Inferior parietal cortex (tissue), 1 donor: ENCODE measurements around the gene GIPC2.
"Not testable (repeated sequence)": the region's sequence is repeated elsewhere in the genome, so short reads cannot be mapped to it uniquely, and the experiment has no call there.

Source experiments
- DNase-seq: peaks from one replicate; pipeline ENCODE4 v3.0.0-alpha.2; 2016; ENCODE audit errors: extremely low spot score

GIPC2 gene

DNA sequence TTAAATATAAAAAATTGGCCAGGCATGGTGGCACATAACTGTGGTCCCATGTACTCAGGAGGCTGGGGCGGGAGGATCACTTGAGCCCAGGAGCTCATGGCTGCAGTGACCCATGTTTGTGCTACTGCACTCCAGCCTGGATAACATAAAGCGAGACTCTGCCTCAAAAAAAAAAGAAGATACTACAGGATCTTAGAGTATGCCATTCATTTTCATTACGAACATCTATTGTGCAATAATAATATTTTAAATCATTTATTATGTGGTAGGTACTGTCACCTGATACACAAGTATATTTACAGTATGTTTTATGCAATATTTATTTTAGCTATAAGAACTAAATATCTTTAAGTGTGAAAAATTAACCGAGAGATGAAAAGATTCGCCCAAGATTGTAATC is 9.3 kb upstream of the GIPC2 start:
- no peak for DNase-seq

- DNase-seq, result no peak
These were observed 7.7 kb upstream of the GIPC2 start for GRCh38 chr1:78038071-78038470.

DNA sequence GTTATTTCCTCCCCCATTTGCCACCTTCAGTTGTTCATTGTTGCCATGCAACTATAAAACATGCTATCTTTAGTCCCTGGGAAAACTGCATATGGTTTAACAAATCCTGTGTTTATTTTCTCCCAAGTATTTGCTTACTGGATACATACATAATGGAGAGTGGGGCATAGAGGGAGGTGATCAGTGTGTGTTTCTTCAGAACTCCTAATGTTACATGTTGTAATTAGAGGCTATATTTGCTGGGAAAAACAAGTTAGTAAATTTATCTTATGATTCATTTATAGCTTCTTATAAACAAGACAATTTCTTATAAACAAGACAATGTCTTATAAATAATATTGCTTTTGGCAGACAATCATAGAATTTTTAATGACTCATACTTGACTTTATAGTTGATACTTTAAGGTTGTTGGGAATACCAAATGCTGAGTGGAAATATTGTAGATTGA is 7.3 kb upstream of the GIPC2 start:
- DNase-seq, result no peak

DNA sequence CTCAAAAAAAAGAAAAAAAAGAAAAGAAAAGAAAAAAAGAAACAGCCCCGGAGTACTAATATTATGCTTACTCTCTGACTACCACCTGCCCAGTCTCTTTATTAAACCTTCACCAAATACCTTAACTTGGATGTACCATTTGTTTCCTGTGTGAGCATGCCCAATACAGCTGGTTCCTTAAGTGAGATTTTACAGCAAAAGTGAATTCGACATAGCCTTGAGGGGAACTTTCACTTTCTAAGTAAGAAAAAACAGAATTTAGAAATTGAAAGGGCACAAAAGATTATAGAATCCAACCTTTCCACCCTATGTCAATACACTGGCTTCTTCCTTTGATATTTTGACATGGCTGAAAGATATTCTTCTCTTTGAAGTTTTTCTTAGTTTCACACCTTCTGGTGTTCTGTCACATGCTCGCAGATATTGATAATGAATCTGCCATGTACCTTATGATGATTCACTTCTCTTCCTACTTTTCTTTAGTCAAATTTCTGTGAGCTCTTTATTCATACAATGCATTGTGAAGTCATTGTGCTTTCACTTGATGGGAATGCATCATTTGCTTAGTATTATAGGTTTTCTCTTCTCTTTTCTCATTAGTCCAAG is 5.2 kb upstream of the GIPC2 start:
- no peak for DNase-seq

GRCh38 chr1:78043436-78043835 is 2.3 kb upstream of the GIPC2 start:
- DNase-seq, result no peak

- DNase-seq, result no peak
These were observed 787 bp upstream of the GIPC2 start for GRCh38 chr1:78044796-78045562.

DNA sequence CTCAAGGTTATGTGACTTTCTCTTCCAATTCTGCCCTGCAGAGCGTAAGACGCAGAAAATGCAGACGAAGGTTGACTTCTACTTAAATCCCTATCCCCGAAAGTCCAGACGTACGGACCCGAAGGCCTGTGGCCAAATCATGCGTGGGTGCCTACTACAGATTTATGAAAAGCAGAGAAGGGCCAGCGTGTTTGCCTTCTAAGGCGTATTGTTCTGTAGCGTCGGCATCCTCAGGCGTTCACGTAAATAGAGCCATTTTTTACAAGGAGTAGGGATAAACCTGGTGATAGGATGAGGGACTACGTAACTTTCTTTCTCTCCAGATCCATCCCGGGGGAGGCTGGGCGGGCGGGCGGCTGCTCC is 222 bp upstream of the GIPC2 start:
- DNase-seq, result no peak

GRCh38 chr1:78047106-78047505 is 1.3 kb downstream of the GIPC2 start:
- DNase-seq, result no peak

GRCh38 chr1:78047631-78048030 is 1.9 kb downstream of the GIPC2 start:
- no peak for DNase-seq

DNA sequence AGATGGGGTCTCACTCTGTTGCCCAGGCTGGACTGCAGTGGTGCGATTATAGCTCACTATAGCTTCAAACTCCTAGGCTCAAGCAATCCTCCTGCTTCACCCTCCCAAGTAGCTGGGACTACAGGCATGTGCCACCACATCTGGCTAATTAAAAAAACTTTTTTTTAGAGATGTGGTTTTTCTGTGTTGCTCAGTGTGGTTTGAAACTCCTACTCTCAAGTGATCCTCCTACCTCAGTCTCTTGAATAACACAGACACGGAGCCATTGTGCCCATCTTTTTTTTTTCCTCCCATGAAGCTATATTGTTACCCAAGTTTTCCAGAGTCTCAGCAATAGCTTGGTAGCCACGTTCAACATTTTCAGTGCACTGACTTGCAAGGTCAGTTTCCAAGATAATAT is 2.7 kb downstream of the GIPC2 start:
- no peak for DNase-seq

- no peak for DNase-seq
These were observed 3.6 kb downstream of the GIPC2 start for GRCh38 chr1:78049396-78049795.

GRCh38 chr1:78051005-78051404 is 5.2 kb downstream of the GIPC2 start:
- no peak for DNase-seq

DNA sequence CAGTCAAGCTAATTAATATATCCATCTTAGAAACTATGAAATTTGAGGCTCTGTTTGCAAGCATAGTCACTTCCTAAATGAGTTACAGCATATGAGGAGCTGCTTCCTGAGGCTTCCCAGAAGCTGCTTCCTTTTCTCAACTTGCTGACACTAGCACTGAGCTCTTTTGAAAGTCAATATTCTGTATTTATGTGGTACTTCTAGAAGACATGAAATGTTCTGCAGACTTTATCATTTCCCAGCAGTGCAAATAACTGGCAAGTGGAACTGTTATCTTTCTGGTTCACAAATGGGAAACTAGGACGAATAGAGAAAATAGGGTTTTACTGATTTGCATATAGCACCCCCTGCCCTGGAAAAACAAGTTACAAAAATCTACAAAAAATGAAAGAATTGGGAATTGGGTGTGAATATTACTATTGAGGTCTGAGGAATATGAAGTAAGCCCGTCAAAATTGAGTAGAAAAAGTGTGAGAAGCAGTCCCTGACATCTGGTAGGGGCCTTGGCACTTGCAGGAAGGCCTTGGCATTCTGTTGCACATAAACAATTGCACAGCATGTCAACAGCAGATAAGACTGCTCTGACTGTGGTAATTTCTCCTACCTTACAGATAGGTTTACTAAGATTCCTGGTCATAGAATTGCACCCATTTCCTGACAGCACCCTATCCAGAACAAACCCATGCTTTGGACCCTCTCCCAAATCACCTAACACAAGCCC is 7.1 kb downstream of the GIPC2 start:
- DNase-seq, result no peak

GRCh38 chr1:78053498-78053897 is 7.7 kb downstream of the GIPC2 start:
- DNase-seq, result no peak

- no peak for DNase-seq
These were observed 8.8 kb downstream of the GIPC2 start for GRCh38 chr1:78054559-78054958.

DNA sequence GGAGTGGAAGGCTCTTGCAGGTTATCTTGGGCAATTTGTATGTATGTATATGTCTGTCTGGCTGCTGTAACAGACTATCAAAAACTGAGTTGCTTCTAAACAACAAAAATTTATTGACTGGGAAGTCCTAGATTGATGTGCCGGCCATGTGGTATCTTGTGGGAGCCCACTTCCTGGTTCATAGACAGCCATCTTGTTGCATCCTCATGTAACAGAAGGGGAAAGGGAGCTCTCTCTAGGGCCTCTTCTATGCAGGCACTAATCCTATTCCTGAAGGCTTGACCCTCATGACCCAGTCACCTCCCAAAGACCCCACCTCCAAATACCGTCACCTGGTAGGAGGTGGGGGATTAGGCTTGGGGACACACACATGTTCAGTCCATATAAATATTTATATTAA is 9.2 kb downstream of the GIPC2 start:
- no peak for DNase-seq

GRCh38 chr1:78055565-78056132 is 9.9 kb downstream of the GIPC2 start:
- DNase-seq, result no peak

DNA sequence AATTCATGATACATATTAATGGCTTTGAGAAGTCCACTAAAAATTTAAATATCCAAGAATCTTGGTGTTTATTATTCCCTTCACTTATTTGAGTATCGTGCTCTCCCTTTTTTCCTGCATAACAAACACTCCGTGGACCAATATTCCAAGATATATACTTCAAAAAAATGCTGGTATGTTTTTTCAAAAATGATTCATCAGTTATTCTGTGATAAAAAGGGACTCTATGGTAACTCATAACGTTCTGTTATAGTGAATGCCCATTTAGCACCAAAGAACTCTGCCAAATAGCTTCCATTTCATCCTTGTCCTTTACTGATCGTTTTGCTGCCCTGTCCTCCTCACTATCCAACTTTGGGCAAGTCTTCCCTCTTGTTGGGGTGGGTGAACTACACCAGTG is 12.9 kb downstream of the GIPC2 start:
- DNase-seq, result no peak

DNA sequence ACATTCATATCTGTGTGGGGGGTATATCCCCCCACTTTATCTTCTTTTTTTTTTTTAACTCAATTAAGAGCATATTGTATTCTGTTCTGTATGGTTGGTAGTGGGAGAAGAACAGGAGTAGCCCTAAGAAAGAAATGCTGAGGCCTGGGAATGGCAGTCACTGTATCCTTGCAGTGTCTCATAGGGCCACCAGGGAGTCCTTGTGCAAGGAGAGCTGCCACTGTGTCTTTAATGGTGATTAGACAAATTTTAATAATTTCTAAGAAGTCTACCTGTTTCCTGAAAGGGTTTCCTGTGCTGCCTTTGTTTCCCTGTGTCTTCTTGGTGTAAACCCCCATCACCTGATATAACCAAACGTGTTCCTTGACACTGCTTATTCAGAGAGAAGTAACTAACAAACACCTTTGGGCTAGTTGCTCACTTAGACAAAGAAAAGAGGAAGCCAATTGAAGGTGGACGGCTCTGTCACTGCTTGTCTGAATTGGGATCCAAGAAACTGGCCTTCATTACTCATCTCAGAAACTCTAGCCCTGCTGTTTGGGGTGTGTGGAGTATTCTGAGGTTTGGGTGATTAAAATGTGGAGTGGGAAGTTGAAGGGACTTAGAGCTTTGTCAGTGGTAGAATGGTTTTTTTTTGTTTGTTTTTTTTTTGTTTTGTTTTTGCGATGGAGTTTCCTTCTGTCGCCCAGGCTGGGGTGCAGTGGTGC is 15.2 kb downstream of the GIPC2 start:
- no peak for DNase-seq

DNA sequence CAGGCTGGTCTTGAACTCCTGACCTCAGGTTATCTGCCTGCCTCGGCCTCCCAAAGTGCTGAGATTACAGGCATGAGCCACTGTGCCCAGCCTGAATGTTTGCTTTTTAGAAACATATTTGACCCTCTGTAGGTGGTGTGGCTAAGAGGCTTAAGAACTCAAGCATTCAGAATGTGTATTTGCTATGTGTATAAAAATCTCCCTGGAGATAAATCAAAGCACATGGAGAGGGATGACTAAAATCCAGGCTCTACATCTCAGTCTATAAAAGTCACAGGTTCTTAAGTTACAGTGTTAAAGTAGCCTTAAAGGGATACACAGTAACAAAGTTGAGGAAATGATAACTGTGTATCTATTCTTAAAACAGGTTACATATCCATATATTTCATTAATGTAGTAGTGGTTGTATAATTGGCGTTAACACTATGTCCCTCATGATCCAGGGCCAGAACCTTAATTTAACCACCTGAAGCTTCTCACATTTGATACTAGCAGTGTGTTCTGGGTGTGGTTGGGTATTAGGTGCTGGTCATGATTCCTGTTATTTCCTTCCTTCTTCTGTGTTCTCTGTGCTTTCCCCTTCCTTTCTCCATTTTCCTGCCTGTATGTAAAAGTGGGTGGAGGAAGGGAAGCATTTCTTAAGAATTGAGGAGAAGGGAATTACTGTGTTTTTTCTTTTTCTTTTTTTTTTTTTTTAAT is 16.2 kb downstream of the GIPC2 start:
- DNase-seq, result no peak

DNA sequence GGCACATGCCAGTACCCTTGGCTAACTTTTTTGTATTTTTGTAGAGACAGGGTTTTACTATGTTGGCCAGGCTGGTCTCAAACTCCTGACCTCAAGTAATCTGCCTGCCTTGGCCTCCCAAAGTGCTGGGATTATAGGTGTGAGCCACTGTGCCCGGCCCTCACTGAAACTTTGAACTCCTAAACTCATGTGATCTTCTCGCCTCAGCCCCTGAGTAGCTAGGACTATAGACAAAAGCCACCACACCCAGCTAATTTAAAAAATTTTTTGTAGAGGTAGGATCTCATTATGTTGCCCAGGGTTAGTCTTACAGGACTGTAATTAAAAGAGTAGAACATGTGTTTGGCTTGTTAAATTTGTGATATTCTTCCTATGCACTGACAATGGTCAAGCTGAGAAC is 19.1 kb downstream of the GIPC2 start:
- DNase-seq, result not testable (repeated sequence)
